Vagina (tissue), 2 donors: ENCODE measurements around the gene HLA-F.

ENCODE experiments used
- CTCF ChIP-seq, 3 experiments: fragments of 450-650 bp in 2 of 3; fragments of 200-600 bp in 1 of 3; sonication (generic) in 1 of 3; IDR thresholded peaks; one replicate each; pipeline ENCODE4 v1.5.1; 2017 to 2019; ENCODE audit warnings: antibody characterized with exemption in 3 of 3, mild to moderate bottlenecking in 2 of 3, moderate library complexity in 2 of 3
- POLR2A ChIP-seq, 2 donors: fragments of 450-650 bp; IDR thresholded peaks; one replicate each; pipeline ENCODE4 v1.6.1; 2017; ENCODE audit warnings: antibody characterized with exemption in 2 of 2, mild to moderate bottlenecking in 2 of 2, moderate library complexity in 2 of 2
- POLR2AphosphoS5 ChIP-seq, 2 donors: sonication (generic); formaldehyde crosslinking; IDR thresholded peaks; one replicate each; pipeline ENCODE4 v1.9.0; 2017; ENCODE audit warnings: antibody characterized with exemption in 2 of 2, mild to moderate bottlenecking in 2 of 2, low read depth in 1 of 2; ENCODE audit not compliant: insufficient read depth in 1 of 2

GRCh38 chr6:29680904-29681303, 42.3 kb upstream of the HLA-F start, which contains the start of gene ZFP57:
- TF ChIP-seq POLR2A (IDR thresholded peaks at IDR 0.05) = no peak
- no peak for TF ChIP-seq CTCF (IDR thresholded peaks at IDR 0.05)
- no peak for TF ChIP-seq POLR2AphosphoS5 (IDR thresholded peaks at IDR 0.05; ENCODE audit: insufficient read depth in 1 of 2, low read depth in 1 of 2)
